IPS-18c (cell line): ENCODE data around the gene REEP5.
"Not testable (repeated sequence)": the region's sequence is repeated elsewhere in the genome, so short reads cannot be mapped to it uniquely, and the experiment has no call there.

ENCODE experiments used
- H3K4me3 ChIP-seq: 2 replicates; pipeline ENCODE4 v1.7.0; 2013; ENCODE audit warnings: low read depth, mild to moderate bottlenecking, low read length, moderate library complexity; ENCODE audit not compliant: insufficient read depth
- H3K9me3 ChIP-seq: one replicate; pipeline ENCODE4 v1.6.1; 2013; ENCODE audit warnings: mild to moderate bottlenecking, low read length, moderate library complexity; ENCODE audit not compliant: control insufficient read depth, insufficient read depth

Gene REEP5

DNA sequence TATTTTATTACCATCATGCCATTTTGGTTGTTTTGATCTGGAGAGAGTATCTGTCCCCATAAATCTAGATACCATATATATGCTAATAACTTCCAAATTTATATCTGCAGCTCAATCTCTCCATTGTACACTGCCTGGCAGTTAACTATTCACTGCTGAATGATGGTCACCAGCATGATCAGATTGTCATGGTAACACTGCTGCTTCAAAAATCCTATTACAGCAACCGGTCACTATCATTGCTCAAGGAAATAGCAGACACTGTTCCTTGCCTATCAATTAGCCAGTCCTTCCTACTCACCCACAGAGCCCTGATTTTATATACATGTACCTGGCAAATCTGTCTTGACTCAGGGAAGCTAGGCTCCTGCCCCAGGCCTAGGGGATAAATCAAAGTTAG lies 11.5 kb downstream of the REEP5 start:
- Histone ChIP-seq H3K4me3 (no peak overlapping the region), H3K9me3 (no peaks in the 10 kb centered on the region)

DNA sequence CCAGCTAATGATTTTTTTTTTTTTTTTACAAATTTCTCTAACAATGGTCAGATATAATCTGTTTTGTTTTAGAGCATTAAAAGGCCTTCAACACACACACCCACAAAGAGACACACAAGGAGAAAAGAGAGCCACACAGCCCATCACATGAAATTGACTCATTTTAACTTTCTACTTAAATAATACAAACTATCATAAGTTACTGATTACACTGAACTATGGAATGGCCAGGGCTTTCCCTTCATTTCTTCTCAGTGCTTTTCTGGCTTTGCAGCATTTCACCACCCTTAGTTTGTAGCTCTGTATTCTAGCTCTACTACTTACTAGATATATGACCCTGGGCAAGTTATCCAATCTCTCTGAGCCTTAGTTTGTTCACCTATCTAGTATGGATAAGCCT lies 13.2 kb downstream of the REEP5 start:
- Histone ChIP-seq H3K4me3 (no peak overlapping the region), H3K9me3 (no peaks in the 10 kb centered on the region)

DNA sequence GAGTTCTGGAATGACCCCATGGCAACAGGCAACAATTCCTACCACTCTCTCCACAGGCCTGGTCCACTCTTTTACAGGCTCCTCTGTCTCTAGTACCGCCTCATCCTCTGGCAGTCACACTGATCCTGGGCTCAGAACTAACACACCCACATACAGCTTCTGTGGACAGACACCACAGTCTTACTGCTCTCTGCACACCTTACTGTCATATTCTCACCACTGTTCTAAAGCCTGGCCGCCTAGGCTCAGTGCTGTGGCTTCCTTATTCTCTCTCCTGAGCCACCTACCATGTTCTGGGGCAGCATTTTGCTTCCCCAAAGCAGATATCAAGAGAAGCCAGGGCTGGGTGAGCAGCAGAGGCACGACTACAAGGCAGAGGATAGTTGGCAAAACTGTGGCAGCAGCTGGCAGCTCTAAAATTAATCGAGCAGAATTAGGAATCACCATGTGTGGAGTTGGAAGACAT lies 14.8 kb downstream of the REEP5 start:
- Histone ChIP-seq H3K9me3 (no peaks in the 10 kb centered on the region), H3K4me3 (no peak overlapping the region)

DNA sequence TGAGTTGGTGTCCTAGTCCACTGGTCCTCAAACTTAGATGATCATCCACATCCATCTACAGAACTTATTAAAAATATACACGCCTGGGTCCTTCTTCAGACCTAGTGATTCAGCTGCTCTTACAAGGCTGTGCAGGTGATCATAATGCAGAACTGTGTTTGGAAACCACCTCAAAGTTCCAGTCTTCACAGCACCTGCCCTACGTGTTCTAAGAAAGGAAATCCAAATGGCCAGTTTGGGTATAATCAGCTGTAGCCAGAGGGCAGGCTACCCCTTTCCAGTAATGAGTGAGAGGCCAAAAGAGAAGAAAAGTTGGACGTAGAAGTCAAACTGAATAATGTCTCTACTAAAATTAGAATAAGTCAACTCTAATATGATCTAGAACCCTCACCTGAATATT lies 15.4 kb downstream of the REEP5 start:
- H3K9me3 ChIP-seq = no peaks in the 10 kb centered on the region
- H3K4me3 ChIP-seq = no peak overlapping the region

DNA sequence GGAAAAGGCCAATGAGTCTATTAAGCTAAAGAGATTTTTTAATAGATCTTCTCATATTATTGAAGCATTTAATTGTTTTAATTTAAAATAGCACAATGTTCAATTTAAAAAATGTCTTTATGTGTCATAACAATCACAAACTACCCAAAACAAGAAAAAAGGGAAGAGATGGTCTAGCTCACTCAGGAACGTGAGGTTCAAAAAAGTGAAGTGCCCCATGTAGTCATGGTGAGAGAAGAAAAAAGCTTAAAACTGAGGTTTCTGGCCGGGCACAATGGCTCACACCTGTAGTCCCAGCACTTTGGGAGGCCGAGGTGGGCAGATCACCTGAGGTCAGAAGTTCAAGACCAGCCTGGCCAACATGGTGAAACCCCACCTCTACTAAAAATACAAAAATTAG lies 17.0 kb downstream of the REEP5 start:
- H3K4me3 ChIP-seq, H3K9me3 ChIP-seq: not testable (repeated sequence)

DNA sequence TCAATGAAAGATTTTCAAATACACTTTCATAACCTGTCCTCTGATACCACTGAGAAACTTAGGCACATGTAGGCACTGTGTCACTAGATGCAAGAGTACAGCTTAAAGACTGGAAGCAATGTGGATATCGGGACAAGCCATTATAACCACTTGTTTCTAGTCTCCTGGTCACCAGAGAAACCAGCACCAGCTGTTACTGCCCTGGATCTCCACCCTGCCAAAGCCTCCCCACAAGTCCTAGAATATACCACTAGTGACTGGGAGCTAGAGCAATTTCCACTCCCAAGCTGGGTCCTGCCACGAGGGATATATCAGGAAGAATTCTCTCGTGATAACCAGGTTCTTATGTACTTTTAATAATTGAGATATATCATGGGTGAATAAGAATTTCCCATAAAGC lies 19.5 kb downstream of the REEP5 start:
- no peaks in the 10 kb centered on the region for H3K9me3 ChIP-seq
- H3K4me3 ChIP-seq = no peak overlapping the region

DNA sequence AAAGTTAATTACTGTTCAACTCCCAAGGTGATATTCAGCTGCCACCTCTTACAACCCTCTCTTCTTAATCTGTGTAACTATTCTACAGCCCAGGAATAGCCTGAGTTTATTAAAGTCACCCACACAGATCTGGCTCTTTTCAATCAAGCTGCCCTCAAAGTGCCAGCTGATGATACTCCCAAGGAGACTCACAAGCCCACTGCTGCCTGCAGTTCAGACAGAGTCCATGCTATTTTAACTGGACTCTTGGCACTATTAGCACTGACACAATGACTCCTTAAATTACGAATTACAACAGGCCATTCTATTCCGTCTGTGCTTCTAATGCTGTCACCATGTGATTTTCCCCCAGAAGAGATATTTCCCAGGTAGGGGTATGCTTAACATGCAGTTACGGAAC lies 26.3 kb downstream of the REEP5 start:
- Histone ChIP-seq H3K9me3 (no peaks in the 10 kb centered on the region), H3K4me3 (no peak overlapping the region)

DNA sequence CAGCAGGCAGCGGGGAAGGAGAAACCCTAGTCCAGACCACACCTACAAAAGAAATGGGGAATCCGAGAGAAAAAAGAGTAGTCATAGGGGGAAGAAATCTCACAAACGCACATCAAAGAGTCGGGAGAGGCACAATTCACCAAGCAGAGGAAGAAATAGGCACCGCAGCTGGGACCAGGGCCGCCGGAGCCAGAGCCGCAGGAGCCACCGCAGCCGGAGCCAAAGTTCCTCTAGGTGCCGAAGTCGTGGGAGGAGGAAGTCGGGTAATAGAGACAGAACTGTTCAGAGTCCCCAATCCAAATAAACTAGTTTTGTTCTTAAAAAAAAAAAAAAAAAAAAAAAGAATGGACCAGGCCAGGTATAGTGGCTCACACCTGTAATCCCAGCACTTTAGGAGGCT lies 29.3 kb downstream of the REEP5 start:
- Histone ChIP-seq H3K9me3 (no peaks in the 10 kb centered on the region), H3K4me3 (no peak overlapping the region)

DNA sequence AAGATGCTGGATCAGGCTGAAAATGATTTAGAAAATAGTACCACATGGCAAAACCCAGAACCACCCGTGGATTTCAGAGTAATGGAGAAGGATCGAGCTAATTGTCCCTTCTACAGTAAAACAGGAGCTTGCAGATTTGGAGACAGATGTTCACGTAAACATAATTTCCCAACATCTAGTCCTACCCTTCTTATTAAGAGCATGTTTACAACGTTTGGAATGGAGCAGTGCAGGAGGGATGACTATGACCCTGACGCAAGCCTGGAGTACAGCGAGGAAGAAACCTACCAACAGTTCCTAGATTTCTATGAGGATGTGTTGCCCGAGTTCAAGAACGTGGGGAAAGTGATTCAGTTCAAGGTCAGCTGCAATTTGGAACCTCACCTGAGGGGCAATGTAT lies 30.0 kb downstream of the REEP5 start:
- H3K9me3 ChIP-seq, H3K4me3 ChIP-seq: not testable (repeated sequence)

DNA sequence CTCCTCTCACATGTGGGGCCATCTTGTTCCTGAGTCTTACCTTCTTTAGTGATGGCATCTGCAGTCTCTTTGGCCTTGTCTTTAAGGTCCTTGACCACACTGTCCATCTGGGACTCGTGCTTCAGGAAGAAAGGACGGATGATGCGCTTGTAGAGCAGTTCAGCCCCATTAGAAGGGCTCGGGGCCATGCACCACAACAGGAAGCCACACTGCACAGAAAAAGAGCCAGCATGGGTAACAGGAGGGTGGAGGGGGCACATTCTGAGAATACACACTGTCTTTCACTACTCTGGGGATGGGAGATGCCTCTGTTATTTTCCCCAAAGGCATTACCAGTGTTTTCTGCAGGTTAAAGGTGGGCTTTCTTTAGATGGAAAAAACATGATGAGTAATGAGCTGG lies 35.1 kb downstream of the REEP5 start:
- Histone ChIP-seq H3K4me3 (no peak overlapping the region), H3K9me3 (no peaks in the 10 kb centered on the region)

DNA sequence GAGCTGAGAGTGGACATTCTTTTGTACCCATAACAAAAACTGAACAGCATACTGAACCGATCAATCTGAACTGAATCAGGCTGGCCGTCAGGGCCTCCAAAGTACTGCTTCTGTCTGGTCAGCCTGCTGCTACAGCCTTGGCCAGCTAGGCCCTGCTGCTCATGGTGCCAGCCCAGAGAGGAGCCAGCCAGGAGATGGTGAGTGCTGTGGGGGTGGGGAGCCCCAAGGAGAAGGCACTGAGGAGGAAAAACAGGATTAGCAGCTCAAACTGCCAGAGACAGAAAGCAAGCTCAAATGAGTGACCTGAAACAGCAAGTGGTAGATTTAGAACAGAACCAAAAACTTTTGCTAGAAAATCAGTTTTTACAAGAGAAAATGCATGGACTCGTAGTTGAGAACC lies 37.0 kb downstream of the REEP5 start:
- Histone ChIP-seq H3K9me3 (no peaks in the 10 kb centered on the region), H3K4me3 (no peak overlapping the region)

DNA sequence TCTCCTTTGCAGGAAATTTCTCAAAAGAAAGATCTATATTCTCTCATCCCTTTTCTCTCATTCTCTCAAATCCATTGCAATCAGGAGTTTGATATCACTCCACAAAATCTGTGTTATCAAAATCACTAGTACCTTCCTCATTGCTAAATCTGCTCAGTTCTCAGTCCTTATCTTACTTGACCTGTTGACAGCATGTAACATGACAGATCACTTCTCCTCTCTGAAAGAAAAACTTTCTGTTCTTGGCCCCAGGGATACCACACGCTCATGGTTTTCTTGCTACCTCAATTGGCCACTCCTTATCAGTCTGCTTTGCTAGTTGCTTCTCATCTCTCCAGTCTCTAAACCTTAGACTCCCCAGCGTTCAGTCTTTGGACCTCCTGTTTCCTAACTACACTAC lies 38.8 kb downstream of the REEP5 start:
- Histone ChIP-seq H3K4me3 (no peak overlapping the region), H3K9me3 (no peaks in the 10 kb centered on the region)

DNA sequence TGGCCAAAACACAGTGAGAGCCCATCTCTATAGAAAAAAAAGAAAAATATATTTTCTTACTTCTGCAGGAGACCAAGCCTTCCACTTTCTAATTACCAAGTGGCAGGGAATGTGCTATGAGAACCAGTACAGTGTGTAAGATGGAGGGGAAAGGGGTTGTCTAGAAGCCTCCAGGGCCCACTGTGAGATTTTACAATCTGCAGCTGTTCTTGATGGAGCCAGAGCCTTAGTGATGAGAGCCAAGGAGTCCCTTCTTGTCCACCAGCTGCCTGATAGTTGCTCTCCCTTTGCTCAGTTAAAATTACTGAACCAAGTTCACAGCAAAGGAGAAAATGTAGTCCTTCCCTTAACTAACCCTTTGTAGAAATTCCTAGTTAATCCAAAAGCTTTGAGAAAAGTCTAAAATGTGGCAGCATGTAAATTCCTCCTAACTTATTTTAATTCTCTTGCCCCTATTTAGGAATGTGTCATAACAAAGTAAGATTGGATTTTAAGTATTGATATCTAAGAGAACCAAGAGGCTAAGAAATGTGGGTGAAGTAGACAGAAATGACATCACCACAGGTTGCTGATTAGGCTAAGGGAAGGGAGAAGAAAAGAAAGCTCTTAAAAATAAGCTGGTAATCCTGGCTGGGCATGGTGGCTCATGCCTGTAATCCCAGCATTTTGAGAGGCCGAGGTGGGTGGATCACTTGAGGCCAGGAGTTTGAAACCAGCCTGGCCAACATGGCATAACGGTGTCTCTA lies 41.6 kb downstream of the REEP5 start:
- Histone ChIP-seq H3K4me3 (no peak overlapping the region), H3K9me3 (no peaks in the 10 kb centered on the region)

DNA sequence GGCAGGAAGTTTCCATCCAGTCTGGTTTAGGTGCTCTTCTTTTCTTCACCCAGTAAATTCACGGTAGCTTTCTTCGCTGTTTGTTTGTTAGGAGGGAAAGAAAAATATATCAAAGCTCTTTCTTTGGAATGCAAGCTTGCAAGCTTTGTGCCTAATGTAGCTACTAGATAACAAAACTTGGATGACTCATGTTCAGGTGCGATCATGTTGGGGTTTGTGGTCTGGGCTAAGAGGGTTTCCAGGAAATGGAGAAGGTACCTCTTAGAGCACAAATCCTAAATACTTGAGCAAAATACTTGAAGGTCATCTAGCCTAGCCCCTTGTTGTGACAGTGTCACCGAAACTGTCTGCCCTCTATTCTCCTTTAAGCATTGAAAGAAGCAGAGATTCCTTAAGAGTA lies 43.3 kb downstream of the REEP5 start:
- Histone ChIP-seq H3K4me3 (no peak overlapping the region), H3K9me3 (no peaks in the 10 kb centered on the region)

DNA sequence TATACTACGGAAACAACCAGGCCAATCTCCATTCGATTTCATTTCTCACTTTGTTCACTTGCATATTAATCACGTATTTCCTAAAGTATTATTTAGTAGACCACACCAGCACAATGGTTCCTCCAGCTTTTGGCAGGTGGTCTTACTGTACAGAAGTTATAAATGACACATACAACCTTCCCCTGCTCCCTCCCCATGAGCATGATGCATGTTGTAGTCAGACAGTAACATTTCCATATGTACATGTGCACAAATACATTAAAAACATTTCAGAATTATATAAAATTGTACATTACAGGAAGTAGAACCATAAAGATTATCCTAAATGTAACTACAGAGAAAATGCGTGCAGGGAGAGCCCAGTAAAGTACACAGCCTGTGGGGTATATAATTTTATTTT lies 43.9 kb downstream of the REEP5 start:
- Histone ChIP-seq H3K4me3 (no peak overlapping the region), H3K9me3 (no peaks in the 10 kb centered on the region)

DNA sequence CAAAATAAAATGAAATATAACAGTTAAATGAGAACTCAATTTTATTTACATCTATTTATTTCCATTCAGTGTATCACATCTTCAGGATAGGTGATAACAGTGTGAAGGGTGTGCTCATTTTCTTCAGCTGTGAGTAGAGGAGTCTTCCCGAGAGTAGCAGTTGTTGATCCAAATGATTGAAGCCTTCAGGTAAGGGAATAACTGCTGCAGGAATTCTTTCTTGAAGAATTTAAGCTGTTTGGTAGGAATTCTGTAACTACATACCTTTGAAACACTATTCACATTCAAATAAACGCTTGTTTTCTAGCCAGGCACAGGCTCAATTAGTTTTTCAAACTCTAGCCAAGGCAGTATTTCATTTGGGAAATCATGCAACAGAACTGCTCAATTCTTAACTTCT lies 45.7 kb downstream of the REEP5 start:
- Histone ChIP-seq H3K9me3 (no peaks in the 10 kb centered on the region), H3K4me3 (no peak overlapping the region)

DNA sequence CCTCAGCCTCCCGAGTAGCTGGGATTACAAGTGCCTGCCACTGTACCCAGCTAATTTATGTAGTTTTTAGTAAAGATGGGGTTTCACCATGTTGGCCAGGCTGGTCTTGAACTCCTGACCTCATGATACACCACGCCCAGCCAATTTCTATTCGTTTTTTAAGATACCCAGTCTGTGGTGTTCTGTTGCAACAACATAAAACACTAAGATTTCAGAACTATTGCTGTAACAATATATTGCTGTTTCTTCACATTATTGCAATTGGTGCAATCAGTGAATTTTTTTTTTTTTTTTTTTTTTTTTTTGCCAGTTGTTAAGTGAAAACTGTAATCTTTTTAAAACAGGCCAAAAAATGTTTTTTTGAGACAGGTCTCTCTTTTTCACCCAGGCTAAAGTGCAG lies 51.1 kb downstream of the REEP5 start:
- Histone ChIP-seq H3K9me3 (no peaks in the 10 kb centered on the region), H3K4me3 (no peak overlapping the region)

DNA sequence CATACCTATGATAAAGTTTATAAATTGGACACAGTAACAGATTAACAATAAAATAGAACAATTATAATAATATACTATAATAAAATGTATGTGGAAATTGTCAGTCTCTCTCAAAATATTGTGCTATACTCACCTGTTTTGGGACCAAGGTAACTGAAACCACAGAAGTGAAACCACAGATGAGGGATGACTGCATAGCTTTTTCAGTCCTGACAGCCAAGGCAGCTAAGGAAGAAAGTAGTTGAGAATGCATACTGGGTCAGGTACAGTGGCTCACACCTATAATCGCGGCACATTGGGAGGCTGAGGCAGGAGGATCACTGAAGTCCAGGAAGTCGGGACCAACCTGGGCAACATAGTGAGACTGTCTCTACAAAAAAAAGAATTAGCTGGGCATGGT lies 52.1 kb downstream of the REEP5 start:
- Histone ChIP-seq H3K4me3 (no peak overlapping the region), H3K9me3 (no peaks in the 10 kb centered on the region)

DNA sequence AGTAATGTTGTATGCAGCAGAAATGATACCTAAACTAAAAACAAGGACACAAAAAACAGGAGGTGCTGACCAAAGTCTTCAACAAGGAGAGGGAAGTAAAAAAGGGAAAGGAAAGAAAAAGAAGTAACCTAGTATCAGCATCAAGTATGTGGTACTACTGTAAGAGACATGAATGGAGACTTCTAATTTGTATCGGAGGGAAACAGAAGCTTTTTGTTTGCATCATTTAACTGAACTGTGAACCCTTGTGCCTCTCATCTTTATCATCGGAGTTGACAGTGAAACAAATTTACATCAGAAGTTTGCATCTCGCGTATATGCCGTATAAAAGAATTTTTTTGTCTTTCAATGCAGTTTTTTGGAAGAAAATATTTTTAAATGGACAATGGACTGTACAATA lies 54.6 kb downstream of the REEP5 start:
- Histone ChIP-seq H3K4me3 (no peak overlapping the region), H3K9me3 (no peaks in the 10 kb centered on the region)
